ENCODE data around the gene PTDSS2. TPM values are rescaled to one million over a fixed set of nuclear protein-coding genes. Genes with fewer than 3 reads are reported as not detected.
"Not testable (repeated sequence)": the region's sequence is repeated elsewhere in the genome, so short reads cannot be mapped to it uniquely, and the experiment has no call there.

PTDSS2 gene
- total RNA-seq, 1 donor from 2014 or later = 50.2 TPM

DNA sequence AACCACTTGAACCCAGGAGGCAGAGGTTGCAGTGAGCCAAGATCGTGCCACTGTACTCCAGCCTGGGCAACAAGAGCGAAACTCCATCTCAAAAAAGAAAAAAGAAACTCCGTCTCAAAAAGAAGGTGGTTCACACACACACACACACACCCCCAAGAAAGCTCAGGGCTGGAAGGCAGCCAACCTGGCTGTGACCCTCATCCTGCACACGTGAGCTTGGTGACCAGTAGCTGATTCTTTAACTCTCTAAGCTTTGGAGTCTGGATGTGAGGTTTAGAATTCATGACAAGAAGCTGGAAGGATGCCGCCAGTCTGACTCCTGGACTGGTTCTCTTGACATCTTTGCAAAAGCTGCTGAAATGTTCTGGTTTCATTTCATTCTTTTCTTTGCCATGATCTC lies 58.9 kb downstream of the PTDSS2 start:
- DNase-seq = no peak

DNA sequence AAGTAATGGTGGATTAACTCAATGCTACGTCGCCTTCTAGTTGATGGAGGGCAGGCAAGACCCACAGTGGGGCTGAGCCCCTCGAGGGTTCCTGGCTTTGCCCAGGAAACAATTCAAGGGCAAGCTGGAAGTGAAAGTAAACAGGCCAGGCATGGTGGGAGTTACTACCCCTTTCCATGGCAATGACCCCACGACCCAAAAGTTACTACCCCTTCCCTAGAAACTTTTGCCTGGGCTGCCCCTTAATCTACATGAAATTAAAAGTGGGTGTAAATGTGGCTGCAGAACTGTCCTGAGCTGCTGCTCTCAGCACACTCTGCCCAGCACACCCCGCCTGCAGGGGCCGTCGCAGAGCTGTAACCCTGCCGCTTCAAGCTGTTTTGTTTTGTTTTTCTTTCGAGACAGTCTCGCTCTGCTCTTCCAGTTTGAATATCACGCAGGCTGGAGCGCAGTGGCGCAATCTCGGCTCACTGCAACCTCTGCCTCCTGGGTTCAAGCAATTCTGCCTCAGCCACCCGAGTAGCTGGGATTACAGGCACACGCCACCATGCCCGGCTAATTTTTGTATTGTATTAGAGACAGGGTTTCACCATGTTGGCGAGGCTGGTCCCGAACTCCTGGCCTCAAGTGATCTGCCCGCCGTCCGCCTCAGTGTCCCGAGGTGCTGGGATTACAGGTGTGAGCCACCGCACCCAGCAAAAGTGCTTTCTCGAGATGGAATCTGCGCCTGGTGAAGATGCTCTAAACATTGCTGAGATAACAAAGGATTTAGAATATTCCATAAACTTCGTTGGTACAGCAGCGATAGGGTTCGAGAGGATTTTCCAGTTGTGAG lies 62.9 kb downstream of the PTDSS2 start:
- no peak for DNase-seq

DNA sequence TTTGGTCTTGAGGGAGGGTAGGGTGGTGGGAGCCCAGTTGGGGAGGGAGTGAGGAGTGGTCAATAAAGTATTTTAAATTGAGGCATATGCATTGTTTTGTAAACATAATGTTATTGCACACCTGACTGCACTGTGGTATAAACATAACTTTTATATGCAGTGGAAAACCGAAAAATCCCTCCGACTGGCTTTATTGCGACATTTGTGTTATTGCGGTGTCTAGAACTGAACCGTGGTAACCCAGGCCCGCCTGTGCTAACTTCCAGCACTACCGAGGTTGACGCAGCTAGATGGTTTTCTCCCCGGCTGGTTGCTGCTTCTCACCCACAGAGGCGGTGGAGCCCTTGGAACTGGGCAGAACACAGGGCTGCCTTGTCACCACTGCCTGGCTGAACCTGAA lies 64.5 kb downstream of the PTDSS2 start:
- DNase-seq = no peak

DNA sequence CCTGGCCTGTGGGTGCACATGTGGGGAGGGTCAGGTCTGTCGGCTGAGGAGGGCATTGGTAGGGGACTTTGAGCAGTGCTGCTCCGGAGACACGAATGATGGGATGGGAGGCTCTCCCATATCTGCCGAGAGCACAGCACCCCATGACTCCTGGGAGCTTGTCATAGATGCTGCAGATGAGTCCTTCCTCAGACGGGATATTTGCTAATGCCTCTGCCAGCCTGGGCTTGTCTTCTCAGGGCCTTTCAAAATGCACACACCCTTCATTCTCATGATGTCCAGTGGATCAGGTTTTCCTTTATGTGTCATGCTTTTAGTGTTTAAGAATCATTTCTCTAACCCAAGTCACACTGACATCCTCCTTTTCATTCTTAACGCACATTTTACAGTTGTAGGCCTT lies 65.1 kb downstream of the PTDSS2 start:
- no peak for DNase-seq

DNA sequence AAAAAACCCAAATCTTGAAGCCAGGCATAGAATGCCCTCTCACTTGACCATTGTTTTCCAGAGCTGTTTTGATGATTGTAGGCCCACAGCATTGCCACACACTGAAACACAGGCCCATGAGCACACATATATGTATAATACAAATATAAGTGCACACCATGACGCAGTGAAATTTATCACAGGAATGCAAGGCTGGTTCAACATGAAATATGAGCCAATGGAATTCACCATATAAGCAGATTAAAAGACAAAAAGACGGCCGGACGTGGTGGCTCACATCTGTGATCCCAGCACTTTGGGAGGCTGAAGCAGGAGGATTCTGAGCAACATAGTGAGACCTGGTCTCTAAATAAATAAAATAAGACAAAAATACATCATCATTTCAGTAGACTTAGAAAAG lies 66.3 kb downstream of the PTDSS2 start:
- no peak for DNase-seq

DNA sequence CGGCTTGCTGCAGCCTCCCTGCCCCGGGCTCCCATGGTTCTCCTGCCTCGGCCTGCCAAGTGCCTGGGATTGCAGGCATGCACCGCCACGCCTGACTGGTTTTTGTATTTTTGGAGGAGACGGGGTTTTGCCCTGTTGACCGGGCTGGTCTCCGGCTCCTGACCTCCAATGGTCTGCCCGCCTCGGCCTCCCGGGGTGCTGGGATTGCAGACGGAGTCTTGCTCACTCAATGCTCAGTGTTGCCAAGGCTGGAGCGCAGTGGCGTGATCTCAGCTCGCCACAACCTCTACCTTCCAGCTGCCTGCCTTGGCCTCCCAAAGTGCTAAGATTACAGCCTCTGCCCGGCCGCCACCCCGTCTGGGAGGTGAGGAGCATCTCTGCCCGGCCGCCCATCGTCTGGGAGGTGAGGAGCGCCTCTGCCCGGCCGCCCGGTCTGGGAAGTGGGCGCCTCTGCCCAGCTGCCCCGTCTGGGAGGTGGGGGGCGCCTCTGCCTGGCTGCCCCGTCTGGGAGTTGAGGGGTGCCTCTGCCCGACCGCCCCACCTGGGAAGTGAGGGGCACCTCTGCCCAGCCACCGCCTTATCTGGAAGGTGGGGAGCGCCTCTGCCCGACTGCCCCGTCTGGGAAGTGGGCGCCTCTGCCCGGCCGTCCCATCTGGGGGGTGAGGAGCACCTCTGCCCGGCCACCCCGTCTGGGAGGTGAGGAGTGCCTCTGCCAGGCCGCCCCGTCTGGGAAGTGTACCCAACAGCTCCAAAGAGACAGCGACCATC lies 67.0 kb downstream of the PTDSS2 start:
- not testable (repeated sequence) for DNase-seq

DNA sequence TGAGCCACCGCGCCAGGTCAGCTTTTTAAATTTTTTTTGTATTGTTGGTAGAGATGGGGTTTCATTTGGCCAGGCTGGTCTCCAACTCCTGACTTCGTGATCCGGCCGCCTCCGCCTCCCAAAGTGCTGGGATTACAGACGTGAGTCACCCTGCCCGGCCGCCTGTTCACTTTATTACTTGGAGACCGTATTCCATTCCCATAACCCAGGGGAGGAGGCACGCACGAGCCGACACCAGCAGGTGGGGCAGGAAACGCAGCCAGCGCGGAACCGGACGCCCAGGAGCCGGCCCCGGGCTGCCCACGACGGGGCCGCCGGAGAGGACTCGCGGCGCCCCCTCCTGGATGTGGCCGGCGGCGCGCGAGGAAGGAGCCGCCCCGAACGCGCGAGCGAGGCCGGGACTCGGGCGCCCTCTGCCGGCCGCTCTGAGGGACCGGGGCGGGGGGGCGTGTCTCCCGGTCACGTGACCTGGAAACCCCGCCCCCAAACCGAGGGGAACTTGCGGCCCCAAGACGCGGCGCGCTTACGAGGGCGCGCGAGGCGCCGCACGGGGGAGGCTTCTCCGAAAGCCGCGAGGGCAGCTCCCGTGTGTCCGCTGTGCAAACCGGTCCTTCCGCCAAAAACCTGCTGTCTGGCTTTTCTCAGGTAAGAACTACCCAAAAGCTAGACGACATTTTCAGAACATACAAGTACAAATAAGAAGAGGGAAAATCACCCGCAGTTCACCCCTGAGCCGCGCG lies 68.6 kb downstream of the PTDSS2 start:
- peak; percentile 98 for DNase-seq

DNA sequence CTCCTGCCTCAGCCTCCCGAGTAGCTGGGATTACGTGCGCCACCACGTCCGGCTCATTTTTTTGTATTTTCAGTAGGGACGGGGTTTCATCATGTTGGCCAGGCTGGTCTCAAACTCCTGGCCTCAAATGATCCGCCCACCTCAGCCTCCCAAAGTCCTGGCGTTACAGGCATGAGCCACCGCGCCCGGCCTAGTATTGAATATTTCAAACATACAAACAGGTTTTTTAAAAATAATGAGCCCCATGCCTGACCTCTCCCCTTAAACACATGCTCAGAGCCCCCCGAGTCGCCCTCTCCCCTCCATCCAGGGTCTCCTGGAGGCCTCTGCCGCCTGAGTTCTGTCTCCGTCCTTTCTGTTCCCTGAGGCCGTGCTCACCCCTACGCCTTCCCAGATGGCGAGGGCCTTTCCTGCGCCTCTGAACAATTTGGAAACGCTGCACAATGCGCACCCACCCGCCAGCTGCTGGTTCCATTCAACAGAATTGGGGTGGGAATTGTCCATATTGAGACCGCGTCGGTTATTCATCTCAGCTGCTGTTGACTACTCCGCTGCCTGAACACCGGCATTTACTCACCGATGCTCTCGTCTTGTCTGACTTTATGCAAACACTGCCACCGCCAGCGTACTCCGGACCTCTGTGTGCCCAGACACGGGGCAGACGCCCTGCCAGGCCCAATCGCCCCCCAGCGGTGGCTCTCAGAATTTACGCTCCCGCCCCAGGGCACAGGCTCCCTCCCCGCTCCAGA lies 70.5 kb downstream of the PTDSS2 start:
- no peak for DNase-seq

DNA sequence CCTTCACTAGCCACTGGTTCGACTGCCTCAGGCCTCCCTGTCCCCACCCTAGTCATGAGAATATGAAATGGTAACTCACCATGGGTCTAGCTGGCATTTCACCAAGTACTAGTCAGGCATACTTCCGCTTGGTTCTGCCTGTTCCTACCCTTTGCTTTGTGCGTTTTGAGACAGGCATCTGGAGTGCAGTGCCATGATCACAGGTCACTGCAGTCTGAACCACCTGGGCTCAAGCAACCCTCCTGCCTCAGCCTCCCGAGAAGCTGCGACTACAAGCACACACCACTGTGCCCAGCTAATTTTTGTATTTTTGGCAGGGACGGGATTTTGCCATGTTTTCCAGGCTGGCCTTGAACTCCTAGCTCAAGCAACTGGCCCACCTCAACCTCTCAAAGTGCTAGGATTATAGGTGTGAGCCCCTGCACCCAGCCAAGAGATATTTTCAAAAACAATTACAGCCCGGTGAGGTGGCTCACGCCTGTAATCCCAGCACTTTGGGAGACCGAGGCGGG lies 71.2 kb downstream of the PTDSS2 start:
- DNase-seq = no peak

DNA sequence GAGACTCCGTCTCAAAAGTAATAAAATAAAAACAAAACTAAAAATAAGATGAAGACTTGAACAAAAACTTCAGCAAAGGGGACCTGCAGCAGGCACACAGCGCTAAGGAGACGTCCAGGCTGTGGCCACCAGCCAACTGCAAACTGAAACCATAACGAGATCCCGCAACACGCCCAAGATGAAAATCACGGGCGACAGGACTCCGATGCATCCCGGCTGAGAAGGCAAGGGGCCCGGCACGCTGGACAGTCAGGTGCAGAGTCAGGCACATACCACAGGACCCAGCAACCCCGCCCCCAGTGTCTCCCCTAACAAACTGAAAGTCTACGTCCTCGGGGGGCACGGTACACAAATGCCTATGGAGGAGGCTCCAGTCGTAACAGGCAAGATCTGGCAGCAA lies 76.1 kb downstream of the PTDSS2 start:
- DNase-seq = no peak

DNA sequence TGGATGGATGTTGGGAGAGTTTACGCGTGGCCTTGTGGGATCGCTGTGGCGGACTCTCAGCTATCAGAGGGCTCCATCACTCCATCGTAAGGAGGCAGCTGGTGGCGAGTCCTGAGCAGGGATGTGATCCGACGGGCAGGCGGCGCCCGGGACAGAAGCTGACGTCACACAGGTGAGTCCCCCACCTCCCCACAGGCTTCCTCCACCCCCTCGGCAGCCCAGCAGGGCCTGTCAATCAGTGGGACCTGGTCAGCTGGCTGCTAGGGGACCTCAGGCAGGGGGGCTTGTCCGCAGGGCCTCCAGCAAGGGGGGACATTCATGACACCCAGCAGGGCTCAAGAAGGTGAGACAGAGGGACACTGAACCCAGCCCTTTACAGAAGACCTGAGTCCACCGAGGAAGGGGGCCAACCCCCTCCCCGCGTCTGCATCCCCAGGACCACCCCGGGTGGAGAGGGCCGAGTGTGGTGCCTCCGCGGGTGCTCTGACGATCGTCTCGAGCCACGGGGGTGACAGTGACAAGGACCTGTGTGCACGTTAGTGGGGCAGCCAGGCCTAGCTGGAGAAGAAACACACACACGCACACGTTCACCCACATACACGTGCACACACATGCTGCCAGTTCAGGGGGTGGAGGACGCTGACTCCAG lies 78.2 kb downstream of the PTDSS2 start:
- DNase-seq = no peak

DNA sequence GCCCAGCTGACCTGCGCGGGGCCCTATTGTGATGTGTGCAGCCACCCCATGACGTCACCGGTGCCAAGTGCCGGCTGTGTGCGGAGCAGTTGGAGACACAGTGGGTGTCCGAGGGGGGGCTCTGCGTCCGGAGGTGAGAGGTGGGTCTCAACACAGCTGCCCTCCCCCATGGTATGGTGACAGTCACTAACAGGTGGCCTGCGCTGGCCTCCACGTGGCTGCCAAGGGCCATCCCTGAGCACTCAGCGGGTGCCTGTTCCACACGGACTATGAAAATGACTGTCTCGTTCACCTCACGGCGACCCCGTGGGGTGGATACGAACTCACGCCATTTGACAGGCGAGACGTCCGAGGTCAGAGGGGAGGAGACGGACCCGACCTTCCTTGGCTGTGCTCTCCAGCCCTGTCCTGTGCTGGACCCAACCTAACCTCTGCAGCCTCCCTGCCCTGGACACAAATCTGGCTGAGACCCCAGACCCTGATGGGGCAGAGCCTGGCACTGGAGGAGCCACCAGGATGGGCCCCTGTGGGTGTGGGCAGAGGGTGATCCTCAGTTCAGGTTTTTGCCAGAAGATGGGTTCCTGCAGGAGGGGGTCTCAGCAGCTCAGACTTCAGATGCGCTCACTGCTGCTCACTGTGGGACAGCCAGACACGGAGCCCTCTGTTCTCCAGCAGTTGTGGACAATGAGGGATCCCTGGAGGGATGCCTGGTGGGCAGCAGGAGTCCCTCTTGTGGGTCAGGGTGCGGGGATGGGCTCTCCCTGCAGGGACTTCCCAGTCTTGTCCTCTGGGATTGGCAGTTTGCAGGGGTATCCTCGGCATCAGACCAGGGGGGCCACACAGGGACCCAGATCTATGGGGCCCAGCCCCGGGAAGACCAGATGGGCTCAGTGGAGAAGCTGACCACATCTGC lies 79.0 kb downstream of the PTDSS2 start:
- no peak for DNase-seq

DNA sequence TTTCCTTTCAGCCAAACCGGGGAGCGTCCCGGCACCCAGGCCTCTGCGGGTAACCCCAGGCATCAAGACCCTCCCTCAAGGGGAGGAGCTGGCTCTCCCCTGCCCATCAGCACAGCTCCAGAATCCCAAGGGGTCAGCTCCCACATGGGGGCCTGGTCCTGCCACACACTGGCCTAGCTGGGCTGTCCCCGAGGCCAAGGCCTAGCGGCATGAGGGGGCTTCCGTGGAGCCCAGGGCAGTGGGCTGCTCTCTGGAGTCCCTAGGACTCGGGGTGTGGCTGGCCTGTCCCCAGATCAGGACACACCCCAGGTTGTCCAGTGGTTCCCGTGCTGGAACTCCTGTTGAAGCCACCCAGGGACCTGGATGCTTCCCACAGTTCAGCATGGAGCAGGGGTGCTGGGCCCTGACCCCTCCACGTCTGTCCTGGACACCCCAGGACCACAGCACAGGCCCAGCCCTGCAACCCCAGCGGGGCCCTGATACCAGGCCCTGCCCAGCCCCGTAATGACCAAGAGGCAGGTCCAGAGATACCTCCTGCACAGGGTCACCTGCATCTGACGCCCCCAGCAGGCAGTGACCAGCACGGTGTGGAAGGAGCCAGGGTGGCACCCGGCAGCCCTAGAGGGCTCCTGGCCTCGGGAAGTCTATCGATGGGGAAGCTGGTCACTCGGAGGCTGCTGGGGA lies 79.8 kb downstream of the PTDSS2 start:
- DNase-seq = no peak

DNA sequence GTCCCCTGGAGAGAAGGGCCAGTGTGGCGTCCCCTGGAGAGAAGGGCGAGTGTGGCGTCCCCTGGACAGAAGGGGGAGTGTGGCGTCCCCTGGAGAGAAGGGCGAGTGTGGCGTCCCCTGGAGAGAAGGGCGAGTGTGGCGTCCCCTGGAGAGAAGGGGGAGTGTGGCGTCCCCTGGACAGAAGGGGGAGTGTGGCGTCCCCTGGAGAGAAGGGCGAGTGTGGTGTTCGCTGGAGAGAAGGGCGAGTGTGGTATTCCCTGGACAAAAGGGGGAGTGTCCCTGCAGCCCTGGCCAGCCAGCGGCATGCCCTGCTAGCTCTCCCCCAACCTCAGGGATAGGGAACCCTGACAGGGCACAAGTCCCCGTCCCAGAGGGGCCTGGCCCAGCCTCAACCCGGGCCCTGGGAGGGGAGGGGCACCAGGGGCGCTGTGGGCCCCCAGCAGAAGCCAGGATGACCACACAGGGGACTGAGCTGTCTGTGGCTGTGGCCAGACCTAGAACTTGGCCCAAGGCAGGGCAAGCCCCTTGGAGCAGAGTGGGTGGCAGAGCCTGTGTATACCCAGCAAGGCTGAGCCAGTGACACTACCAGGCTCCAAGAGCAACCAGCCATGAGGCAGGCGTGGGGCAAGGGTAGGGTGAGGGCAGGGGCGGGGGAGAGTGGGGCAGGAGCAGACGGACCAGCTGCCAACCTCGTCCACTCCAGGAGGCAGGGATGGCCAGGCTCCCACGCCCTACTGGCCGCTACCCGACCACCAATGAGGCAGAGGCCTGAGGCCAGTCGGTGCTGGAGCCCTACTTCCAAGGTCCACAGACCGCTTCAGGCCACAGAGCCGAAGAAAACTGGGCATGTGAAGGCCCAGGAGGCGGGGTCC lies 81.1 kb downstream of the PTDSS2 start:
- no peak for DNase-seq

DNA sequence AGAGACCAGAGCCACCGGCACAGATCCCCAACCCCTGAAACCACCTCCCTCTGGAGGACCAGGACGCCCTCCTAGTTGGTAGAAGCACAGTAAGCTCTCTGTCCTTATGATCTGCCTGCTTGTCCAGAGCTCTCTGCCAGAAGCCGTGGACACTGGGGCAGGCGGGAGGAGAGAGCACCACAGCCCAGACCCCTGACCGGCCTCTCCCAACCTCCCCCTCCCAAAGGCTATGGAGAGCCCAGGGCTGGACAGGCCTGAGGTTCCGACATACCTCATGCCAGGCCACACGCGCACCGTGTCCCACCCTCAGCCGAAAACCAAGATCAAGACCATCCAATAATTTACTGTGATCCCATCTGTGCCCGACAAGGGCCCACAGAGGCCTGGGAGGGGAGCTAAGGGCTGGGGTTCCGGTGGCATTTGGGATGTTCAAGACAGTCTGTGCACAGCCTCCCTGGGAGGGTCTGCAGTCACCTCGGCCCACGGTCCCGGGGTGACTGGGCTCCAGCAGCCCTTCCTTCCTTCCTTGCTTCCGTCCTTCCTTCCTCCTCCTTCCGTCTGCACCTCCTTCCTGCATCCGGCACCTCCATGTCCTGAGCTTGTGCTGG lies 81.9 kb downstream of the PTDSS2 start:
- no peak for DNase-seq

DNA sequence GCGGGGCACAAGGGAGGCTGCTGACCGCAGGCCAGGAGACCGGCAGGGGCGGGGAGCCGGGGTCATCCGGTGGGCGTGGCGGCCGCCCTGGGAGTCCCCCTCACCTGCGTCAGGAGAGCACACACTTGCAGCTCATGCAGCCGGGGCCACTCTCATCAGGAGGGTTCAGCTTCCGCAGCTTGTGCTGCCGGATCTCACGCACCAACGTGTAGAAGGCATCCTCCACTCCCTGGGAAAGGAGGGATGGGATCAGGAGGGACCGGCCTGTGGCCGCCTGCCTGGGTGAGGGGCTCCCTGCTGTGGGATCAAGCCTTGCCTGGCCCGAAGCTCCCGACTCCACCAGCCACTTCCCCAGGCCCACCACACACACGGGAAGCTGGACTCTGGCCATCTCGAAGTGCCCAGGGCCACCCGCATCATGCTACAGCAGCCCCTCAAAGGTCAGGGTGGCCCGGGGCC lies 82.5 kb downstream of the PTDSS2 start:
- no peak for DNase-seq

DNA sequence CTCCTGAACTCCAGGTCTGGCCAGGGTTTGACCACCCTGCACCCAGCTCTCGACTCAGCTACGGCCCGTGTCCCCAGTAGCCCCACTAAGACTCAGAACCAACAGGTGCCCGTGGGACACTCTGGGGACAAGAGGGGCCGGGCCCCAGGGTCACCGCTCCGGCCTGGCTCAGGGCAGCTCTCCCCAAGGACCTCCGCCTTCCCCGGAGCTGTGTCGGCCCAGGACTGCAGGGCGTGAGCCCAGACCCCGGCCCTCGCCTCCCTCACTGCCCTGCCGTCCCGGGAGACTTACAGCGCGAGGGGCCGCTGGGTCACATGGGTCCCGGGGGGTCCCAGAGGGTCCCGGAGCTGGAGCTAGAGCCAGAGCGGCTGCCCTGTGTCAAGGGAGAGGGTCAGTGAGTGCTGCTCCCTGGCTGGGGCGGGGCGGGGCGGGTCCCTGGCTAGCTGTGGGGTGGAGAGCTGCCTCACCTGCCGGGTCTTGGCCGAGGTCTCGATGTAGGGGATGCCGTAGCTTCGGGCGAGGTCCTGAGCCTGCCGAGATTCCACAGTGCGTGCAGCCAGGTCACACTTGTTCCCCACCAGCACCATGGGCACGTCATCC lies 83.0 kb downstream of the PTDSS2 start:
- no peak for DNase-seq

Data from dermis blood vessel endothelial cell (primary cell).